Skin epidermis (tissue), 12 donors: ENCODE measurements around the gene FRMD7.
"Not testable (repeated sequence)": the region's sequence is repeated elsewhere in the genome, so short reads cannot be mapped to it uniquely, and the experiment has no call there.

Source experiments
- H3K27ac ChIP-seq, 21 experiments: fragments of 200-600 bp; sonication (generic) in 11 of 21; one replicate each; pipeline ENCODE4 v1.5.0; 2020; ENCODE audit warnings: mild to moderate bottlenecking in 3 of 21, inconsistent platforms in 2 of 21, moderate library complexity in 2 of 21
- H3K4me3 ChIP-seq, 7 experiments: fragments of 200-600 bp; sonication (generic) in 2 of 7; one replicate each; pipeline ENCODE4 v1.5.0; 2020; ENCODE audit warnings: inconsistent platforms in 2 of 7, mild to moderate bottlenecking in 2 of 7, moderate library complexity in 1 of 7

FRMD7 gene

DNA sequence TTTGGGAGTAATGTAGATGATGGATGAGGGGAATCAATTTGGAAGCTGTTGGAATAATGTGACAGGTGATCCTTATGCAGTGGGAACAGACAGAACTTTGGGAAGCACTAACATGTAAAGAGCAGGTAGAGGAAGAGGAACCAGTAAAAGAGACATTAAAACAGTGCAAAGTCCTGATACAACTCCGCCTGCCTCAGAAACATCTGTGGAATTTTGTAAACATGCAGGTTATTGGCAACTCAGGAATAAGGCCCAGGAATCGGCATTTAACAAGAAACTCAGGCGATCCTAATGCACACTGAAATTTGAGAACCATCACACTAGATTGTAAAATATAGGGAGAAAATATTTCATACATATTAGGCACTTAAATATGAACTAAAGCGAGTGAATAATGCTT lies 29.1 kb downstream of the FRMD7 start:
- H3K4me3 ChIP-seq: not testable (repeated sequence)

DNA sequence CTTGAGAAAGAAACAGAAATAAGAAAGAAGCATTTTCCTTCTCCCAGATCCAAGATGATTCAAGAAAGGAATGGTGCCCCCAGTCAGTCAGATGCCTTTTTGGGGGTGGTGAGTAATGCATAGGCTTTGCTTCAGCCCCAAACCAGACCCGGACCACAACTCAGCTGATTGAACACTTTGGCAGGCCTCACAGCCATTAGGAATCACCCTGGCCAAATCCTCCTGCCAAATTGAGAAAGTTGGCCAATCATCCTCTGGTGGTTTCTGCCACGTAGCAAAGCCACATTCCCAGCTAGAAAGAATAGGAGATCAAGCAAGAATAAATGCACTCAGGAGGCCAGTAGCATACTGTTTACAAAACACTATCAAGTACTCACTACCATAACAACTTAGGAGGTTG lies 33.7 kb downstream of the FRMD7 start:
- Histone ChIP-seq H3K4me3 (no peak overlapping the region), H3K27ac (no peak overlapping the region)

More for the DNA sequence above, 29.1 kb downstream of the FRMD7 start:
- H3K27ac ChIP-seq: not testable (repeated sequence)

- Histone ChIP-seq H3K27ac (no peak overlapping the region), H3K4me3 (no peak overlapping the region)
These were observed 34.5 kb downstream of the FRMD7 start for GRCh38 chrX:132093239-132093860.

- H3K27ac ChIP-seq: no peak overlapping the region
- no peak overlapping the region for H3K4me3 ChIP-seq
These were observed 35.3 kb downstream of the FRMD7 start for GRCh38 chrX:132092439-132093065.

DNA sequence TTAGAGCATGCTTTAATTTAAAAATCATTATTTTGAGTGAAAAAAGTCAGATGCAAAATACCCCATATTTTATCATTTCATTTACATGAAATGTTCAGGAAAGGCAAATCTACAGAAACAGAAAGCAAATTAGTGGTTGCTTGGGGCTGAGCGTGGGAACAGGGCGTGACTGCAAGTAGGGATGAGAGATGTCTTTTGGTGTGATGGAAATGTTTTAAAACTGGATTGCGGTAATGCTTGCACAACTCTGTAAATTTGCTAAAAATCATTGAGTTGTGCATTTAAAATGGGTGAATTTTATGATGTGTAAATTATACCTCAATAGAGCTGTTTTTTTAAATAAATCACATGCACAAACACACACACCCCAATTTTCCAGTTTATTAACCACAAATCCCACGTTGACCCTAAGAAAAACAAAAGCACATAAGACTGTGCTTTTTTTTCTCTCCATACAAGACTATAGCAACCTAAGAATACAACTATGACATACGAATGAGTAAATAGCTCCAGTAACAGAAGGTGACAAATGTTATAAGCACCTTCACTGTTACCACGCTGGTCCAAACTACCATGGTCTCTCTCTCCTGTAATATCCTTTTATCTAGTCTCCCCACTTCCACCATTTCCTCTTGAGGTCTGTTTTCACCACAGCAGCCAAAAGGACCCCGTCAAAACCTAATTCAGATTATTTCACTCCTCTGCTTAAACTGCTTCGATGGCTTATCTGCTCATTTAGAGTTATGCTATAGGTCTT lies 37.2 kb downstream of the FRMD7 start:
- Histone ChIP-seq H3K27ac (no peak overlapping the region), H3K4me3 (no peak overlapping the region)

DNA sequence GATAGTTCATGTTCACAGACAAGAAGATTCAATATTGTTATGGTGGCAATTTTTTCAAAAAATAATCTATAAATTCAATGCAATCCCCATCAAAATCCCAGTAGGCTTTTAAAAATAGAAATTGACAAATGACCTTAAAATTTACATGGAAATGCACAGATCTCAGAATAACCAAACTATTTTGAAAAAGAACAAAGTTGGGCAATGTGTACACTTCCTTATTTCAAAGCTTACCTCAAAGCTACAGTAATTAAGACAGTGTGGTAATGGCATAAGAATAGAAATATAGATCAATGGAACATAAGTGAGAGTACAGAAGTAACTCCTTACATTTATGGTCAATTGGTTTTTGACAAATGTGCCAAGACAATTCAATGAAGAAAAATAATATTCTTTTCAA lies 39.0 kb downstream of the FRMD7 start:
- Histone ChIP-seq H3K4me3 (no peak overlapping the region), H3K27ac (no peak overlapping the region)

DNA sequence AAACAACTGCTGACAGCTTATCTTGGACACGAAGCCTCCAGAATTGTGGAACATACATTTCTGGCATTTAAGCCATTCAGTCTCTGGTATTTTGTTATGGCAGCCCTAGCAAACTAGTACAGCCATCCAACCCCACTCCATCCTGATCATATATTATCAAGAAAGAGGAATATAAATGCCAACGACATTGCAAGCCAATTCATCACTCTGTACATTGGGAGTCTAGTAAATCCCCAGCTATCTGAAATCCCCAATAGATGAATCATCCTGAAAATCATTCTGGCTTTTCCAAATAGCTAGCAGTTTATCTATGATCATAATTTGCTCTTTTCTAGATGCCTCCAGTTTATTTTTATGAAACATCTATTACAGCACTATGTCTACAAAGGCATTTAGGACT lies 41.1 kb downstream of the FRMD7 start:
- H3K4me3 ChIP-seq: no peak overlapping the region
- no peak overlapping the region for H3K27ac ChIP-seq

DNA sequence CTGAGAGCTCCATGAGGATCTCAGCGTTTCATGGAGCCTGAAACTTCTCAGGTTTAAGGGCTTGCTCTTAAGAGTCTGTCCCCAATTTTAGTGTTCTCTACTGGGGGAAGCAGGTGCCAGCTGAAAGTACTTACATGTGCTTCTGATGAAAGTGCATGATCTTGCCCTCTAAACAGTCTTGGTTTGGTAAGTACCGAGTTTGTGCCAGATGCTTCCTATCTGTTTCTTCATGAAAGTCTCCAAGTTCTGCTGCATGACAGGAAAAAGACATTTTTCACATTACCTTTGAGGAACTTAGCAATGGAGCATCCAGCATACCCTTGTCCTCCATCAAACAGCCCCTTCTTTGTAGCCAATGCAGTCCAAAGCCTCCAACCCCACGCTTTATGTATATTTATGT lies 42.0 kb downstream of the FRMD7 start:
- H3K27ac ChIP-seq: no peak overlapping the region
- H3K4me3 ChIP-seq: no peak overlapping the region

- H3K4me3 ChIP-seq: no peak overlapping the region
- H3K27ac ChIP-seq: no peak overlapping the region
These were observed 49.9 kb downstream of the FRMD7 start for GRCh38 chrX:132077912-132078311.

GRCh38 chrX:132077414-132077813 lies 50.4 kb downstream of the FRMD7 start:
- Histone ChIP-seq H3K27ac (no peak overlapping the region), H3K4me3 (no peak overlapping the region)

DNA sequence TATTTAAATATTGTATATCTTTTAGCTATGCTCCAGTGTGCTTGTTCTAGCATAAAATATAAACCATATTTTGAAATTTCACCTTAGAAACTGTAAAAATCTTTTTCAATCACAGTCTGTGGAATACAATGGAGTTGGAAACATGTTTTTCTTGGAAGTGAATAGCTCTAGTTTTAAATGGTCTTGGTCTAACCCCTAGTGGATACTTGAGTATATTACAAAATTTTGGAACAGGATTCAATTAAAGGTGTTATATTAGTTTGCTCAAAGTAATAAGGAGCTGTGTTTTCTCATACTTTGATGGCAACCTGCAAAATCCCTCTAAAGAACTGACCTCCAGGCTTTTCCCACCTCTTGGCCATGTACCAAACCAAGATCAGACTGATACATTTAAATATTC lies 56.6 kb downstream of the FRMD7 start:
- H3K4me3 ChIP-seq: no peak overlapping the region
- no peak overlapping the region for H3K27ac ChIP-seq

DNA sequence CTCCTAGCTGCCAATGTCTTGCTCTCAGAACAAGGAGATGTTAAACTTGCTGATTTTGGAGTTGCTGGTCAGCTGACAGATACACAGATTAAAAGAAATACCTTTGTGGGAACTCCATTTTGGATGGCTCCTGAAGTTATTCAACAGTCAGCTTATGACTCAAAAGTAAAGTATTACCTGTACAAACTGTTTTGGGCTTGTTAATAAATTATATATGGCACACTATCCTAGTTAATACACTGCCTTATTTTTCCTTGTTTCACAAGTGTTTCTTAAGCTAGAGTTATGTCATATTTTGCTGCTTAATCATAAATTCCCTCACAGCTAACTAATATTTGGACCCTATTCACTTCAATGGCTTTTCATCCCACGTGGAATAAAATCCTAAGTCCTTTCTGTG lies 59.4 kb downstream of the FRMD7 start:
- Histone ChIP-seq H3K27ac (no peak overlapping the region), H3K4me3 (no peak overlapping the region)

DNA sequence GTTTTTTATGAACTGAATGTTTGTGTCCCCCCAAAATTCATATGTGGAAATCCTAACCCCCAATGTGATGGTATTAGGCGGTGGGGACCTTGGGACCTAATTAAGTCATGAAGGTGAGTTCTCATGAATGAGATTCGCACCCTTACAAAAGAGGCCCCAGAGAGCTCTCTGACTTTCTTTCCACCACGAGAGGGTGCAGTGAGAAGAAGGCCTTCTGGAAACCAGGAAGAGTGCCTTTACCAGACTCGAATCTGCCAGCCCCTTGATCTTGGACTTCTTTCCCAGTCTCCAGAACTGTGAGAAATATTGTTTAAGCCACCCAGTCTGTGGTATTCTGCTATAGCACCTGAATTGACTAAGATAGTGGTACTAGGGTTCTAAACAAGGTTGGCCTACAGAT lies 64.0 kb downstream of the FRMD7 start:
- Histone ChIP-seq H3K4me3 (no peak overlapping the region), H3K27ac (no peak overlapping the region)

DNA sequence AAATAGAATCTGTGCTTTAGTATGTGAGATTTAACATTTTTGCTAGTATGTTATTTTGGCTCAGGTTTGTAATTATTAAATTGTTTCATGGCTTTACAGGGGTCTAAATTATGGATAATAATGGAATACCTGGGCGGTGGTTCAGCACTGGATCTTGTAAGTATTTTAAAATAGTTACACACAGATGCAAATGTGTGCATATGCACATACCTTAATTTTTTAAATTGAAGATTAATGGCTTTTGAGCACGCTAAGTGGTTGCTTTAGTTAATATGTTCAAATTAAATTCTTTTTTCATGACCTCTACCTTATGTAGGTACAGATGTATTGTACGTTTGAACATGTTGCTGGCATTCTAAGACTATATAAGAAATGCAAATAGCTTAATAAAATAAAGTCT lies 64.5 kb downstream of the FRMD7 start:
- Histone ChIP-seq H3K27ac (no peak overlapping the region), H3K4me3 (no peak overlapping the region)

GRCh38 chrX:132059973-132060540 lies 67.8 kb downstream of the FRMD7 start:
- Histone ChIP-seq H3K27ac (no peak overlapping the region), H3K4me3 (no peak overlapping the region)

DNA sequence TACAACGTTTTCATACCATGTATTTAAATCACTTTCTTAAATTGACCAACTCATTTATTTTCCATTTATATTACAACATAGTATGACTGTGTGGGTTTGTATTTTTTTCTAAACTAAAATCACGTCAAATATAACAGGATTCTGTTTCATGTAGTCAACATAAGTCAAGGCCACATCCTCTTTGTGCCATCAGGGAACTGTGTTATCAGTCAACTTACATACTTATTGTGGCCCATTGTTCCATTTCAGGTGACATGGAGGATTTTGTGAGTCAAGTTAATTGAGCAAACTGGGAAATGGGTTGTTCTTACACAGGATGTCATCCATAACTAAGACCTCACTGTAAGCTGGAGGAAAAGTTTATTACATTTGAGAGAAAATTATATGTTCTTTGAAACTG lies 68.8 kb downstream of the FRMD7 start:
- H3K27ac ChIP-seq: no peak overlapping the region
- H3K4me3 ChIP-seq: no peak overlapping the region

- H3K4me3 ChIP-seq: no peak overlapping the region
- H3K27ac ChIP-seq: no peak overlapping the region
These were observed 69.8 kb downstream of the FRMD7 start for GRCh38 chrX:132058050-132058449.

GRCh38 chrX:132051778-132052177 lies 76.0 kb downstream of the FRMD7 start:
- not testable (repeated sequence) for H3K4me3 ChIP-seq, H3K27ac ChIP-seq

DNA sequence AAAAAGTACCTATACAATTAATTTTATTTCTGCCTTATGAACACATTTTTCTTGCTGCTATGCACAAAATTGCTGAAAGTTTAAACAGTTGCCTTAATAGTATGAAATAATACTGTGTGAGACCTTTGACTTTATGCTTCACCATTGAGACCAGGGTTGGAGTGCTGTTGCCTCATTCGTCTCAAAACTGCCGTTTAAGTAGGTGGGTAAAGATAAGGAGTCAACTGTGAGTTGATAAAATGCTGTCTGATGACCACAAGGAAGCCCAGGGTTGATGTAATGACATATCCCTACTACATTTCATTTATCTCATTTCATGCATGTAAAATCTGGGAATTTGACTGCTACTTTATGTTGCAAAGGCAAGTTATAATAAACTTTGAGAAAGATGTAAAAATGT lies 81.3 kb downstream of the FRMD7 start:
- H3K27ac ChIP-seq: no peak overlapping the region
- no peak overlapping the region for H3K4me3 ChIP-seq

DNA sequence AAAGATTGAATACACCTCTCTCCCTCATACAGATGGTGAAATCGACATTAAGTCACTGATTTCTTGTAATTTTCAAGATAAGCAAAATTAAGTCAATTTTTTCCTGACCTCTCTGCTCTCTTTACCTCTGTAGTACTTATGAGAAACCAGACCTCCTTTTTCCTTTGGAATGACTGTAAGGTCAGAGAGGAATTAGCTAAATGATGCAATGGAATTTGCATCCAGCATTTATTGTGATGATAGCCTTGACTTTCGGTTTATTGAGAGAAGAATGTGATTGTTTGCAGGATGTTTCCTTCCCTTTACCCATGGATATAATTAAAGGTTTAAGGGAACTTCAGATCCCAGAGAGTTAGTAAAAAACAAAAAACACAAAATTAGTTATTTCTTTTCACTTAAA lies 82.4 kb downstream of the FRMD7 start:
- H3K27ac ChIP-seq: no peak overlapping the region
- no peak overlapping the region for H3K4me3 ChIP-seq

GRCh38 chrX:132044953-132045352 lies 82.9 kb downstream of the FRMD7 start:
- Histone ChIP-seq H3K27ac (no peak overlapping the region), H3K4me3 (no peak overlapping the region)
